ENCODE data around the gene BTBD17. TPM values are rescaled to one million over a fixed set of nuclear protein-coding genes. Genes with fewer than 3 reads are reported as not detected.

BTBD17 gene
- polyA plus RNA-seq, 12 donors: 0.08 to 0.40 (median 0.16) TPM; not detected in 4

- DNase-seq: no peak
Measured at GRCh38 chr17:74337834-74338500, 23.7 kb downstream of the BTBD17 start.

- DNase-seq: no peak
Measured at GRCh38 chr17:74336307-74336706, 25.4 kb downstream of the BTBD17 start.

- no peak for DNase-seq
Measured at GRCh38 chr17:74335529-74336062, 26.1 kb downstream of the BTBD17 start.

- DNase-seq: no peak
Measured at GRCh38 chr17:74334393-74335039, 27.2 kb downstream of the BTBD17 start.

- DNase-seq: no peak
Measured at GRCh38 chr17:74332763-74333283, 28.8 kb downstream of the BTBD17 start.

GRCh38 chr17:74332017-74332650, 29.5 kb downstream of the BTBD17 start:
- no peak for DNase-seq

GRCh38 chr17:74330446-74330845, 31.2 kb downstream of the BTBD17 start:
- DNase-seq: no peak

GRCh38 chr17:74329378-74329777, 32.3 kb downstream of the BTBD17 start:
- no peak for DNase-seq

- no peak for DNase-seq
Measured at GRCh38 chr17:74328487-74328886, 33.2 kb downstream of the BTBD17 start.

- DNase-seq: no peak
Measured at GRCh38 chr17:74326506-74326905, 35.2 kb downstream of the BTBD17 start.

- DNase-seq: no peak
Measured at GRCh38 chr17:74325743-74326379, 35.8 kb downstream of the BTBD17 start, which contains the start of gene KIF19. KIF19 (plus strand) TSS chr17:74326226; CDS start chr17:74326350, 124 bp downstream.

- DNase-seq: no peak
Measured at GRCh38 chr17:74325376-74325742, 36.3 kb downstream of the BTBD17 start.

GRCh38 chr17:74324521-74324920, 37.1 kb downstream of the BTBD17 start:
- no peak for DNase-seq

GRCh38 chr17:74318391-74318790, 43.3 kb downstream of the BTBD17 start:
- no peak for DNase-seq

GRCh38 chr17:74317071-74317470, 44.6 kb downstream of the BTBD17 start:
- DNase-seq: no peak

- no peak for DNase-seq
Measured at GRCh38 chr17:74316220-74316619, 45.4 kb downstream of the BTBD17 start.

- DNase-seq: no peak
Measured at GRCh38 chr17:74314877-74315276, 46.8 kb downstream of the BTBD17 start.

GRCh38 chr17:74309902-74310301, 51.8 kb downstream of the BTBD17 start:
- DNase-seq: no peak

- DNase-seq: no peak
Measured at GRCh38 chr17:74307984-74308773, 53.5 kb downstream of the BTBD17 start.

Measured in muscle of arm (tissue), 12 donors.